GM12878 (cell line): Measurements from ENCODE around the gene TMEM236.

Source experiments
- CEBPB ChIP-seq, 2 experiments: fragments of 150-350 bp in 1 of 2; IDR thresholded peaks; 2 replicates each; pipeline ENCODE4 v1.6.1; 2012 to 2014; ENCODE audit warnings: low read depth in 2 of 2, low read length in 2 of 2, borderline replicate concordance in 1 of 2, inconsistent platforms in 1 of 2
- CTCF ChIP-seq, 3 experiments: IDR thresholded peaks in 2 of 3; conservative IDR thresholded peaks in 1 of 3; 2 replicates each; pipeline ENCODE4 v1.5.1; 2011; ENCODE audit warnings: low read depth in 3 of 3, low read length in 3 of 3, mild to moderate bottlenecking in 3 of 3, control low read depth in 2 of 3, moderate library complexity in 2 of 3, inconsistent platforms in 1 of 3, mixed read lengths in 1 of 3; ENCODE audit not compliant: control insufficient read depth in 2 of 3, insufficient read depth in 1 of 3; ENCODE audit errors: extremely low read depth in 1 of 3
- SIX5 ChIP-seq: IDR thresholded peaks from 2 replicates; pipeline ENCODE4 v1.6.1; 2011; ENCODE audit warnings: mild to moderate bottlenecking, low read depth, low read length, moderate library complexity; ENCODE audit not compliant: severe bottlenecking
- TAF1 ChIP-seq: IDR thresholded peaks from 2 replicates; pipeline ENCODE4 v1.6.1; 2011; ENCODE audit warnings: mild to moderate bottlenecking, low read depth, low read length, borderline replicate concordance

DNA sequence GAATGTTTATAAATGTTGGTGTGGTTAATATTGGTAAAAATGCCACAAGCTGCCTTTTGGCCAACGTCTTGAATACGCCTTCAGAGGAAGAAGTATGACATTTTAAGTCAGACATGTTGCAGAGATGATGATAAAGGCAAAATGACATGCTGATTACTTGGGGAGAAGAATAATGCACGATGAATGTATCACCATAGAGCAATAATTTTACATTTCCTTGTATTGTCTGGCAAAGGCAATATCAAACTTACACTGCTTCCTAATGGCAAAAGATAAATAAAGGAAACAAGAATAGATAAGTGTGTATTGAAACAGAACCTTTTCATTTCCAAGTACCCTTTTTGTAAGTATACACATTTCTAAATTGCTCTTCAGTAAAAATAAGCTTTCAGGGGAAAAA, 65.8 kb downstream of the TMEM236 start:
- TF ChIP-seq SIX5, result no peak
- TF ChIP-seq CTCF (IDR thresholded peaks at IDR 0.05 in 2 of 3, conservative IDR thresholded peaks at IDR 0.05 in 1 of 3; ENCODE audit: control insufficient read depth in 2 of 3, extremely low read depth in 1 of 3, insufficient read depth in 1 of 3, low read depth in 3 of 3, low read length in 3 of 3), result no peak
- no peak for TF ChIP-seq TAF1
- no peak for TF ChIP-seq CEBPB (IDR thresholded peaks at IDR 0.05; ENCODE audit: borderline replicate concordance in 1 of 2, low read depth in 2 of 2, low read length in 2 of 2)
